DMS153 (cell line): ENCODE data around the gene CALCR.
"Not testable (repeated sequence)": the region's sequence is repeated elsewhere in the genome, so short reads cannot be mapped to it uniquely, and the experiment has no call there.

ENCODE experiments used
- DNase-seq: peaks from one replicate; lab custom pipeline; 2025; lab: John Stamatoyannopoulos, UW

Gene CALCR

DNA sequence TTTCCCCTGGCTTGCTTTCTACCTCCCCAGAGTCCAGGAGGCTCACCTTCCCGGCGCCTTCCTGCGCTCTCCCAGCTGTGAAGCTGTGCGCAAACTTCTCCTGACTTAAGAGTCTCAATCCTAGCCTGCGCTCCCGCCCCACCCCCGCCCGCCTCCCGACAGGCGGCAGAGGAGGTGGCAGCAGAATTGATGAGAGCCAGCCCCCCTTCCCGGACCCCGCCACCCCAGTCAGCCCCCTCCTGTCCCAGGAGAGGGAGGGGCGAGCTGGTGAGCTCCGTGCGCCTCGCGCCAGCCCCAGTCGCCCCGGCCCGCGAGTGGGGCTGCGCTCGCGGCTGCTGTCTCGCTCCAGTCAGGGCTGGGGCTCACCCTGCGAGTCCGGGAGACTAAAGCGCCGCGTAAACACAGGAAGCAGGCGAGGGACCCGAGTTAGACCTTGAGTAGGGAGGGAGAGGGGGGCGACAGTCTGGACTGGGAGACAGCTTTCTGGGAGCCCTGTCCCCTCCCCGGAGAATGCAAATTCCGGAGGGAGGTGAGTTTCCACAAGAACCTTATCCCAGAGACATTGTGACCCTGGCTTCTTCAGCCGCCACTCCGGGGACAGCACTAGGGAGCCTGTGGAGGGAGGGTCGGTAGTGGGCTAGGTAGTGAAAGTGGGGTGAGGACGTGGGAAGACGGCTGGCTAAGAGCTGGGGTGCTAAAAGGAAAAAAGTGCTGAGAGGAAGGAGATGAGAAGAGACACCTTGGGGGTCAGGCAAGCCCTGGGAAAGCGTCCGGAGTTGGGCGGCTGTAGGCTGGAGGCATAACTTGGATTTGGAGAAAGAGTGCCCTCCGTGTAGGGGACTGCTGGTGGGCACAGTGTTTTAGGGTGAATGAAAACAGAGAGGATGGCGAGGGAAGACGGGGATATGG lies at the start of gene CALCR:
Gene CALCR (minus strand): TSS at position 79 of the 909 bp plus-strand sequence. CDS start 87,743 bp downstream, outside the sequence.
- no peak for DNase-seq

GRCh38 chr7:93623816-93624215 lies 49.3 kb upstream of the CALCR start:
- DNase-seq: no peak

- peak; percentile 38 for DNase-seq
These were observed 47.8 kb upstream of the CALCR start for GRCh38 chr7:93622036-93623033.

GRCh38 chr7:93620864-93621263 lies 46.3 kb upstream of the CALCR start:
- no peak for DNase-seq

GRCh38 chr7:93620057-93620456 lies 45.5 kb upstream of the CALCR start:
- DNase-seq: no peak

GRCh38 chr7:93601363-93601762 lies 26.8 kb upstream of the CALCR start:
- peak; percentile 26 for DNase-seq

DNA sequence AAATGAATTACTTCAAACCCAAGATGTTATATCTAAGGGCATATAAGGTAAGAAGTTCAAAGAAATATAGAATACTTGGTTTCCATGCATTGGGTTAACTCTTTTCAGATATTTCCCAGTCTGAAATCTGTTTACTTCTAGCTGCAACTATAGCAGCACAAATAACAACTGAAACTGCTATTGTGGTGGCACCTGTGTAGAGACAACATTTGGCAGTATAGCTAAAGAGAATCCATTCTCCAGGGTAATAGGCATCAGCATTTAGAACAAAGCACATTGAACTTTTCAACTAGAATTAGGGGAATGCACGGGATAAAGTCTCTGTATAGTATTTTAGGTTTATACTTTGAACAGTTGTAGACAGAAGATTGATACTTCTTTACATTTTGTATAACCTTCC lies 19.7 kb upstream of the CALCR start:
- no peak for DNase-seq

DNA sequence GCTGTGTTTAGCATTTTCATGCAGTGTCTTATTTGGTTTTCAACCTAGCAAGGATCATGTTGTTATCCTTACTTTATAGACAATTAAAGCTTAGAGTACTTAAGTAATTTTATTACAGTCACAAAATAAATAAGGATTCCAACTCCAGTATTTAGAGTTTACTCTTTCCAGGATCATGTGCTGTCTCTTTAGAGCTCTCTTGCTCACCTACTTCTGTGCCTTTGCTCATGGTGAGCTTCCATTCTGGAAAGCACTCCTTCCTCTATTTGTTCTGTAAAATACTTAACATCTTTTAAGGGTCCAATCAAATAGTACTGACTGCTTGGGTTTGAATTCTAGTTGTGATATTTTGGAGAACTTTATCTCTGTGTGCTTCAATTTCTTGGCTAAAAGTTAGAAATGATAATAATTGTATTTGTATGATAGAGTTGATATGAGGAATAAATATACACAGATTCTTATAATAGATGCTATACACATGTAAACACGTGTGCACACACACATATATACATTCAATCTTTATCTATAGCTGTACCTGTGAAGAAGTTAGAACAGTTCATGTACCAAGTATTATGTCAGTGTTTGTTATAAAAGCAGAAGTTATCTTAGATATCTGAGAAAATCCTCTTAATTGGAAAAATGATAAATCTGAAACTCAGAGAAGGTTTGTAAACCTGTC lies 18.2 kb upstream of the CALCR start:
- DNase-seq: no peak

DNA sequence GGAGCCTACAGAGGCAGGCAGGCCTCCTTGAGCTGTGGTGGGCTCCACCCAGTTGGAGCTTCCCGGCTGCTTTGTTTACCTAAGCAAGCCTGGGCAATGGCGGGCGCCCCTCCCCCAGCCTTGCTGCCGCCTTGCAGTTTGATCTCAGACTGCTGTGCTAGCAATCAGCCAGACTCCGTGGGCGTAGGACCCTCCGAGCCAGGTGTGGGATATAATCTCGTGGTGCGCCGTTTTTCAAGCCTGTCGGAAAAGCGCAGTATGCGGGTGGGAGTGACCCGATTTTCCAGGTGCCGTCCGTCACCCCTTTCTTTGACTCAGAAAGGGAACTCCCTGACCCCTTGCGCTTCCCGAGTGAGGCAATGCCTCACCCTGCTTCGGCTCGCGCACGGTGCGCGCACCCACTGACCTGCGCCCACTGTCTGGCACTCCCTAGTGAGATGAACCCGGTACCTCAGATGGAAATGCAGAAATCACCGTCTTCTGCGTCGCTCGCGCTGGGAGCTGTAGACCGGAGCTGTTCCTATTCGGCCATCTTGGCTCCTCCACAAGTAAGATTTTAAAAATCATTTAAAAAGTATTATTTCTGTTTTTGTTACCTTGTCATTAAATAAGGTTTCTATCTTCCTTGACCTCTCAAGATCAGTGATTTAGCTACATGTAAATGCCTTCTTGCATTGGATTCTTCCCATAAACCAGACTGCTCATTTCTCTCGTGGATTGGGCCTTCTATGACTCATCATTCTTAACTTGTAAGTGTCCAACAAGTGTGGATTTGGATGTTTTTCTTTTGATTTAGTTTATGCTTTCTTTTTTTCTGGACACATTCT lies 16.9 kb upstream of the CALCR start:
- not testable (repeated sequence) for DNase-seq

- not testable (repeated sequence) for DNase-seq
These were observed 11.9 kb upstream of the CALCR start for GRCh38 chr7:93586479-93586865.

DNA sequence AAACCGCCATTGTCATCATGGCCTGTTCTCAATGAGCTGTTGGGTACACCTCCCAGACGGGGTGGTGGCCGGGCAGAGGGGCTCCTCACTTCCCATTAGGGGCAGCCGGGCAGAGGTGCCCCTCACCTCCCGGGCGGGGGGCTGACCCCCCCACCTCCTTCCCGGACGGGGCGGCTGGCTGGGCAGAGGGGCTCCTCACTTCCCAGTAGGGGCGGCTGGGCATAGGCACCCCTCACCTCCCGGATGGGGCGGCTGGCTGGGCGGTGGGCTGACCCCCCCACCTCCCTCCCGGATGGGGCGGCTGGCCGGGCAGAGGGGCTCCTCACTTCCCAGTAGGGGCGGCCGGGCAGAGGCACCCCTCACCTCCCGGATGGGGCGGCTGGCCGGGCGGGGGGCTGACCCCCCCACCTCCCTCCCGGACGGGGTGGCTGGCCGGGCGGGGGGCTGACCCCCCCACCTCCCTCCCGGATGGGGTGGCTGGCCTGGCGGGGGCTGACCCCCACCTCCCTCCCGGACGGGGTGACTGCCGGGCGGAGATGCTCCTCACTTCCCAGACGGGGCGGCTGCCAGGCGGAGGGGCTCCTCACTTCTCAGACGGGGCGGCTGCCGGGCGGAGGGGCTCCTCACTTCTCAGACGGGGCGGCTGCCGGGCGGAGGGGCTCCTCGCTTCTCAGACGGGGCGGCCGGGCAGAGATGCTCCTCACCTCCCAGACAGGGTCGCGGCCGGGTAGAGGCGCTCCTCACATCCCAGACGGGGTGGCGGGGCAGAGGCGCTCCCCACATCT lies 11.4 kb upstream of the CALCR start:
- DNase-seq: not testable (repeated sequence)

DNA sequence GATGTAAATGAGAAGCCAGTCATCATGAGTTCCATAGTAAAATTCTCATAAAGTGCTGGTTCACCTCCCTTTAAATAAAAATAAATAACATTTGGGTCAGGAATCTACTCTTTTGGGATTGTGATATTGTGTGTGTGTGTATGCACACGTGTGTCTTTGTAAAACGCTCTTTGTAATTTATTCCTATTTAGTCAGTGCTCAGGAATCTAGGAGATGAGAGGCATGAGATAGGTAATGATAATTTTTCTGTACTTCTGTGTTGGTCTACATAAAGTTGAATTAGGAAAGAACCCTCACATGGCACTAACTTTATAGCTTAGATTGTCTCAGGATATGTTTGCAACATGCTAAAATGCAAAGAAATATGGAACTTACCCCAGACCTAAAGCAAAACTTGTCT lies 4.9 kb upstream of the CALCR start:
- no peak for DNase-seq

DNA sequence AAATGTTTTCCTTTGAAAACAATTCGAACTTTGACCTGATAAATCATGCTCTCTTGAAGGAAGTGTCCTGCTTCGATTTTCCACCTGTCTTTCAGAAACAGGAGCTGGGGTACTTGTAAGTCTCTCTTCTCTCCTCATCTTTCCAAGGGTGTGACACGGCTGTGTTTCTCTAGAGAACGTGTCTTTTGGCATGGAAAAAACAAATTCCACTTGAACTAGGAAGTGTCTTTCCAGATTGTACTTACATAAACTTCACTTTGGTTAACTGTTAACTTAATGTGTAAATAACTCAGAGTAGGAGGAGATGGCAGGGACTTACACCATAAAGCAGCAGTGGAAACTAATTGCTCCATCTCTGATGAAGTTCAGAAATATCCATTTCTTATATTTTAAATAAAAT lies 4.2 kb upstream of the CALCR start:
- no peak for DNase-seq

DNA sequence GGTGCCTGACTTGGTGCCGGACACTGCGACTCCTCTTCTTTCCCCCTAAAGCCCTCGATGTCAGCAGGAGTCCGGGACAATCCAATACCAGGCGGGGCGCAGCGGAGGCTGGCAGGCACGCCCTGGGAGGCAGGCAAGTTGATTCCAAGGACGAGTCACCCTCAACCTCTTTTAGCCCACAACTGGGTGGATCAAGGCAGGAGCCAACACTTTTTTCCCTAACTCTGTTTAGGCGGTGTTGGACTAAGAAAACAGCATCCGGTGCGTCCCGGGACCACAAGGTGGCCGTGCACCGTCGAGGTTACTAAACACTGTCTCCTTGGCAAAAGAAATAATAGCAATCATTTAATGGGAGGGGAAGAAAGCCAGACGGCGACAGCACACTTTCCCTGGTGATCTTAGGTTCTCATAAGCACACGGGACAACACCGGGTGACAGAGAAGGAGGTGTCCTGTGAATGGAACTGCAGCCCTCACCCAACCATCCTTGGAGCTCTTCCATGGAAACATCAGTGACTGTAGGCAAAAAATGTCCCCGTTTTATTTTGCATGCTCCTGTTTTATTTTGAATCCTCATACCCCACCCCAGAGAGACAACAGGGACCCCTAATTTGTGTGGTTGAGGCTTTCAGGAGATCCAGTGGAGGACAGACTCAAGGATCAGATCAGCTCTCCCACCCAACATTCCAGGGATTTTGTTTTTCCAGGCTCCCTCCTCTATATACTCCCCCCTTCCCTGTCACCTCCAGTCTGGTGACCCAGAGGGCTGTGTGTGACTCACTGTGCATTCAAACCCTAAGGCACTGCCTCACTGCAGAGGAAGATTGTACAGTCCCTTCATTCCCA lies 1.3 kb upstream of the CALCR start:
- no peak for DNase-seq

- no peak for DNase-seq
These were observed 267 bp downstream of the CALCR start for GRCh38 chr7:93574269-93574645.

DNA sequence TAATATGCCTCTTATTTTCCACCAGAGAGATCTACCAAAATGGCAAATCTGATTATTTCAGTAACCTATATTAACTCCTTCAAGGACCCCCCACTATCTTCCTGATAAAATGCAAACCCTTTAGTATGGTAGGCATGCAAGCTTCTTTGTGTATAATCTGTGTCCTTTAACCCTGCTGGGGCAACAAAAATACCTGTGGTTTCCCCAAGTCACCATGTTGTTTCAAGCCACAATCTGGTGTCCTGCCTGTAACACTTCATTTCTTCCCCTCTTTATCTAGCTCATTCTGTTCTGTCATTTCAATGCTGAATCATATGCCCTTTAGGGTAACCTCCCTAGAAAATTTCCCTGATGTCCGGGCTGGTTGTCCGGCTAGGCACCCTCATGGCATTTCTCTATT lies 5.3 kb downstream of the CALCR start:
- DNase-seq: no peak

- no peak for DNase-seq
These were observed 7.6 kb downstream of the CALCR start for GRCh38 chr7:93566876-93567275.

DNA sequence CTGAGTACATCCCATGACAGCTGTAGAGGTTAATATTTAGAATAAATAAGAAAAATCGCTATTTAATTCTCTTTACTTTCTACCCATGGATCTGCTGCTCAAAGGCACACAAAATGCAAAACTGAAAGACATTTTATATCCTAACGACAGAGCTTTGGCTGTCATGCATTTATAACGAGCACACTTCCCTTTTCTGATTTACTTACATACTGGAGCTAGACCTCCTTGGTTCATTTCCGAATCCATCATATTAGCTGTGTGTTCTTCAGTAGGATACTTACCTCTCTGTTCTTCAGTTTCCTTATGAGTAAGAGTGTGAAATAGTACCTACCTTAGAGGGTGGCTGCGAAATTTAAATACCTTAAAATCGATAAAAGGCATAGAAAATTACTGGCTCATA lies 10.9 kb downstream of the CALCR start:
- no peak for DNase-seq

GRCh38 chr7:93562936-93563335 lies 11.6 kb downstream of the CALCR start:
- no peak for DNase-seq
